GM12875 (cell line): Measurements from ENCODE around the gene AURKAIP1.

Experiments used
- H3K4me3 ChIP-seq: one replicate; pipeline ENCODE4 v1.5.1; 2011; ENCODE audit warnings: low read depth, low read length, control low read depth
- CTCF ChIP-seq: IDR thresholded peaks from 2 replicates; pipeline ENCODE4 v1.5.1; 2011; ENCODE audit warnings: low read depth, mild to moderate bottlenecking, control low read depth, inconsistent platforms, low read length, moderate library complexity, borderline replicate concordance; ENCODE audit not compliant: insufficient read depth

Gene AURKAIP1

GRCh38 chr1:1332031-1332755 is 42.8 kb downstream of the AURKAIP1 start:
- no peak for TF ChIP-seq CTCF
- H3K4me3 ChIP-seq: no peak overlapping the region

- H3K4me3 ChIP-seq: no peak within 1 kb of the TSS
- TF ChIP-seq CTCF: no peak
Observed at GRCh38 chr1:1331068-1331965, 43.7 kb downstream of the AURKAIP1 start, which contains the start of gene TAS1R3. TAS1R3 (plus strand) TSS chr1:1331280; CDS start chr1:1331346, 66 bp downstream.

- no peak overlapping the region for H3K4me3 ChIP-seq
- no peak for TF ChIP-seq CTCF
Observed at GRCh38 chr1:1330366-1331067, 44.5 kb downstream of the AURKAIP1 start.

GRCh38 chr1:1329304-1330210 is 45.5 kb downstream of the AURKAIP1 start:
- no peak for TF ChIP-seq CTCF
- H3K4me3 ChIP-seq: no peak overlapping the region

GRCh38 chr1:1328254-1328653 is 46.8 kb downstream of the AURKAIP1 start:
- H3K4me3 ChIP-seq: no peak overlapping the region

More at GRCh38 chr1:1328254-1328653, 46.8 kb downstream of the AURKAIP1 start:
- TF ChIP-seq CTCF: no peak
